Left colon (tissue), 2 donors: ENCODE data around the gene GRIN2A. TPM values are rescaled to one million over a fixed set of nuclear protein-coding genes. Genes with fewer than 3 reads are reported as not detected.

Source experiments
- ATAC-seq: fragments of 200-7000 bp; cut with Tn5 transposase; one replicate; pipeline ENCODE4 v1.9.1; 2020; ENCODE audit warnings: mild to moderate bottlenecking, moderate library complexity
- DNase-seq, 2 donors: peaks; one replicate each; pipeline ENCODE4 v3.0.0-alpha.2; 2020
- intact Hi-C, 2 donors: fragments of 100-400 bp; cut with DNase I in 1 of 2; cut with micrococcal nuclease in 1 of 2; formaldehyde crosslinking; loops; one replicate each; pipeline versions ENCODE4 v1.11.2 to v1.14.0; 2022; cut with DNase I, micrococcal nuclease
- total RNA-seq, 2 donors: library from RNA; stranded (reverse); fragmentation: NEBNext Ultra II Directional; extraction: Animal tissue kit (Norgen Biotek cat#: 25700); gene quantifications; one replicate each; pipeline ENCODE4 v1.2.1, GENCODE V29; 2021
- donor health status: DM: no; HTN: no; CAD: no.
- donor health status: DM: yes; HTN: yes; CAD: no.

Gene GRIN2A
- total RNA-seq, 2 donors from 2014 or later = 0.24 to 0.78 TPM

DNA sequence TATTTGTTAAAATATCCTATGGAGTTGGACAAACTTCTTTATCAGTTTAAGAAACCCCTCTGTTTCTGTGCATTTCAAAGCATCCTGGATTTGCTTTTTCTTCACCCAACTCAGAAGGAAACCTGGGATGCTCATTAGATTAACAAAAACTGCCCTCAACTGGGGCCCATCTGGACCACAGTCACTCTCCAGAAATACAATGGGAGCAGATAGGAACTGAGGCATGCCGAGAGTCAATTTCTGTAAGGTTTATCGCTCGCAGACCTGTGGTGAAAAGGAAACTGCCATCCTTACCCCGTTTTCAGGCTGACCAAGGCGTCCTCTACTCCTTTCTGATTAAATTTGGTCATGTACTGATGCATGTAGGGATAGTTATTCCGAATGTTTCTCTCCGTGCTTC is 360.3 kb downstream of the GRIN2A start:
- intact Hi-C loops = no loop called here
- ATAC-seq = no peak
- no peak for DNase-seq

DNA sequence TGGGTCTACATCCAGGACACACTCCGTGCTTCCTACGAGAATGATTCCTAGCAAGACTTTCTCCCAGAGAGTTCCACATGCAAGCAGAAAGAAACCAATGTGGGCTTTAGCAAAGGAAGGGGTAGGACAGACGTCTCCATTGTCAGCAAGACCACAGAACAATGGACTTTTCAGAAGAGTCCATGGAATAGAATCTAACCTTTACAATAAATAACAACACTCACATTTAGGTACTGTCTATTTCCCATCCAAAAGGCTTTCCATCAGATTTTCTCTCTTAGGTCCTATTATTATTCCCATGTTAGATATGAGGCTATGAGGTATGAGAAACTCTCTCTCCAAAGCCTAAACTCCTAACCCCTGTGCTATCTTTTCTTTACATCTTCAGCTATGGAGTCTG is 360.9 kb downstream of the GRIN2A start:
- intact Hi-C loops = no loop called here
- DNase-seq (no peak), ATAC-seq (no peak)

DNA sequence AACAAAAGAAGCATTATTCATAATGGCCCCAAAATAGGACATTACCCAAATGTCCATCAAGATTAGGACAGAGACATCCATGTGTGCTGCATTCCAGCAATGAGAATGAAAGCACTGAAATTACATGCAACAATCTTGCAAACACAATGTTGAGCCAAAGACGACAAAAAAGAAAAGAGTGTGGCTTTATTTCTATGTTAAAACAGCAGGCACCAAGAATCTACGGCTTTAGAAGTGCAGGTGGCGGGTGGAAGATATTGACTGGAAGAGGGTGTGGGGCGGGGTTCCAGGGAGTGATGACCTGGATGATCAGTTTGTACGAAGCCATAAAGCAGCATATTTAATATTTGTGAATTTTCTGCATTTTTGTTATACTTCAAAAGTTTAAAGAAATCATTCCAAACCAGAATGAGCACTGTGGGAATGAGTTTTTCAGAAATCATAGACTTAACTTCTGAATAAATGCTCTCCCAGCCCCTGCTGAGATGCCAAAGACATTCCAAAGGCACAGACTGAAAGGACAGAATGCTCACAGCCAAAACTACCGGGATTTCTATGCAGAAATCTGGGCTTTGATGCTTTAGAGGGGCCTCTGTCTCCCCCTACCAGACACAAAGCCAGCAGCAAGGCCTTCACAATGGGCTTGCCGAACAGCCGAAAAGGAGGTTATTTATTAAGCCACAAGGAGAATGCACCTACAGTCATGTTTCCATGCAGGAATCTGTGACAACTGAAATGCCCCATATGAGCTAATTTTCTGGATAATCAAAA is 361.6 kb downstream of the GRIN2A start:
- DNase-seq (no peak), ATAC-seq (no peak)
- intact Hi-C loops = no loop called here

DNA sequence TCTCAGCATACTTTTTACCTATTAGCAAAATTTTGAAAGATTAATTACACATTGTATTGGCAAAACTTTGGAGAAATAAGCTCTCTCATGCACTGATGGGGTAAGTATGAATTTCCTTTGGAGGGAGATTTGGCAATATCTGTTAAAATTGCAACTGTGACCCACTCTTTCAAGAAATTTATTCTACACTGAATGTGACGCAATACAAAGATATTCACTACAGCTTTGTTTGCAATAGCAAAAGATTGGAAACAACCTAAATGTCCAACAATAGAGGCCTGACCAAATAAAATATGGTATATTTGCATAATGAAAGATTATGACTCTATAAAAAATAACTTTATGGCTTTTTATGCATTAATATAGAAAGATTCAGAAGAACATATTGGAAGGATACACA is 363.5 kb downstream of the GRIN2A start:
- DNase-seq (no peak), ATAC-seq (no peak)
- intact Hi-C loops = no loop called here

DNA sequence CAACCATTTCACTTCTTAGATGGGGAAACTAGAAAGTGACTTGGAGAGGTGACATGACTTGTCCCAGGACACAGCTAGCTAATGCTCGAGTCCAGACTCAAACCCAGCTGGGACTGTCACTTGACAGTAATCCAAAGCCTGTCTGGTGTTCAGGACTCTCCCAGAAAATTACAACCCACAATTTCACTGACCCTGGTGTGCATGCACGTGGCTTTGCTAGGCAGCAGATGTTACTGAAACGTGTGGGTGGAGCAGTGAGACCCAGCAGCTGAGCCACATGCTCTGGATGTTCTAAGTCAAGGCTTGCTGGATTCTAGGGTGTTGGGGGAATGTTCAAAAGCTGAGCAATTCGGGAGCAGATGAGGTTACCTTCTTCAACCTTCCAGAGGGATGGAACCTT is 364.6 kb downstream of the GRIN2A start:
- no peak for DNase-seq
- intact Hi-C loops = no loop called here
- no peak for ATAC-seq

DNA sequence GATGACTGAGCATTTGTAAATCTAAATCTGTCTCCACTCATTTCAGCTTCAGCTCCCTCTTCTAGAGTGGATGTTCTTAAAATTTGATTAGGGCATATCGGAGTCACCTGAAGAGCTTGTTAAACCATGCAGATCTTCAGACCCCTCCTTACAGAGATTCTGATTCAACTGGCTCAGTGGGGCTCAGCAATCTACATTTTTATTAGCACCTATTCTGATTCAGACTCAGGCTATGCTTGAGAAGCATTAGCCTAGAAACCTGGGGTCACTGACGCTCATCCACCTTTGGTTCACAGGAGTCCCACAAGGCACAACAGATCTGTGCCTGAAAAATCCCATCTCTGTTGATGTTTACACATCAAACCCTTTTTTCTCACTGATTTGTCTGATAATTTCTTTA is 365.6 kb downstream of the GRIN2A start:
- ATAC-seq (no peak), DNase-seq (no peak)
- intact Hi-C loops = no loop called here

DNA sequence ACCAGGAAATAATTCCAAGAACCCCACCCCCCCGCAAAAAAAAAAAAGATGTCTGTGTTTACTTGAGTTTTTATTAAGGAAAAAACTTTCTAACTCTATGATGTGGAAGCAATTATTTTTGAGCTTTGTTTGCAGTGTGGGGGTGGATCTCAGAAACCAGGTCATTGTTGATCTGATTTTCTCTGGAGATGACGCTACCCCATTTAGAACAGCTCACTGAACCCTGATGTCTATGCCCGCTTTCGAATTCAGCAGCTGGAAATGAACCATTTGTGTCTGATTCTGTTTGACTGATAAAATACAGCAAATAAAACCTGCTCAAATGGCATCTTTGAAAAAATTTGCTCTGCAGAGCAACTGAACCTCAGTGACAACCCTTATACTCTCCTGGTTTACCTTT is 368.6 kb downstream of the GRIN2A start:
- intact Hi-C loops = no loop called here
- no peak for DNase-seq
- ATAC-seq = no peak

DNA sequence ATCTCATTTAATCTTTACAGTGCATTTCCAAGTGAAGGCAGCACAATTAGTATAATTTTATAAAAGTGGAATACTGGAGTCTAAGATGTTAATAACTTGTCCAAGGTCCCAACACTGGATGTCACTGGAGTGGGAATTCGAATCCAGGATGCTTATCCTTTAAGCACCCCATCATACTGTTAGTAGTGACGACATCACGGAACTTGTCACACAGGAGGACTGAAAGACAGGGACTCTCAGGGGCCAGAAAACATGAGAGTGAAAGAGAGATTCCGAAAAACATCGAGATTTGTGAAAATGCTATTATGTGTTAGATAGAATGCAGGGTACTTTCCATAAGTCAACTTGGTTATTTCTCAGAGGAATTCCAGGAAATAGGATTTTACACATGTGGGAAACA is 374.0 kb downstream of the GRIN2A start:
- intact Hi-C loops = no loop called here
- DNase-seq = no peak
- ATAC-seq = no peak

DNA sequence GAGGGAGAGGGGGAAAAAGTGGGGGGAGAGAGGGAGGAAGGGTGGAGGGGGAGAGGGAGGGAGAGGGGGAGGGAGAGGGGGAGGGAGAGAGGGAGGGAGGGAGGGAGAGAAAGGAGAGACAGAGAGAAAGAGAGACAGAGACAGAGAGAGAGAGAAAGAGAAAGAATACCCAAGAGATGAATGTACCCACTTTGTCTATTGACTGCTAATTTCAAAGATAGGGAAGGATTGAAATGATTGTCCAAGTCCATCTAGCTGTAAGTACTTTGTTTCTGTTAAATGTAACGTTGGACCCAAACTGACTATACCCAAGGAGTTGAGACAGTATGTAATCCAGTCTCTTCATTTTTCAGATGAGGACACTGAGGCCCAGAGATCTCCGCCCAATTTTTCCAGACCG is 374.9 kb downstream of the GRIN2A start:
- DNase-seq = no peak
- intact Hi-C loops = no loop called here
- ATAC-seq = no peak

DNA sequence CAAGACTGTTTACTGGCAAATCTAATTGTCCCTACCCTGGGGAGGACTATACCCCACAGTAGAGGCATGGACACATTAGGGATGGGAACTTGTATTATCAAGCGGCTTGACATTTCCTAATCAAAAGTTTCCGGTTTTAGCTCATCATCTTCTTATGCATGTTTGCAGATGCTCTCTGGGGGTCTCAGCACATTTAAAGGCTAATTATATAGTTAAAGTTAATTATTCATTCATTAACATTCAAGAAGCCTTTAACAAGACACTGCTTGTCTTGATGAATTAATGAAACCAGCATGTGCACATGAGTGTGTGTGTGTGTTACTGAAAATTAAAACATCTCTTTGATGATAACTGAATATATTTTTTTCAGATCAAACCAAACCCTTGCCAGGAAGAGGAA is 377.1 kb downstream of the GRIN2A start:
- intact Hi-C loops = no loop called here
- DNase-seq = no peak

DNA sequence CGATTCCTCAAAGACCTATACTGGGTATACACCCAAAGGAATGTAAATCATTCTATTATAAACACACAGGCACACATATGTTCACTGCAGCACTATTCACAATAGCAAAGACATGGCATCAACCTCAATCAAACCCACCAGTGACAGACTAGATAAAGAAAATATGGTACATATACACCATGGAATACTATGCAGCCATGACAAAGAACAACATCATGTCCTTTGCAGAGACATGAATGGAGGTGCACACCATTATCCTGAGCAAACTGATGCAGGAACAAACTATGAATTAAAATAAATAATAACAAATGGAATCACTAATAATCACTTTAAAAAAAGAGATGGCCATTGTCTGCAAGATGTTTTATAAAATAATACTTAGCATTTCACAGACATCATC is 380.1 kb downstream of the GRIN2A start:
- DNase-seq = no peak
- intact Hi-C loops = no loop called here
- no peak for ATAC-seq

More for the DNA sequence above, 377.1 kb downstream of the GRIN2A start:
- no peak for ATAC-seq

DNA sequence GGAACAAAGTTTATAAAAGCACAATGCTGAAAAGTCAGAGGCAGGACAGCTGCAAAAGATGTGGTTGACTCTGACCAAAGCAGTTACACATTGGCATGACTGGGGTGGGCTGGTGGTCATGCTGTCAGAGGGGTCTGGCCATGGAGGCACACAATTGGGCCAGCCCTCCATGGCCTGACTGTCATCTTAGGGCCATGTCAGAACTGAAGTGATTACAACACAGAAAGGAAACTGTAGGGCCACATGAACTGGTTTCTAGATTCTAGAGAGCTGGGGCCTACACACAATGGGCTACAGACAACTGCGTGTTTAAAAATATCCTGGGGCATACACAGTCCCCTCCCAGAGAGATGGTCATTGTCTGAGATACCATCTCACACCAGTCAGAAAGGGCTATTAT is 380.6 kb downstream of the GRIN2A start:
- no peak for ATAC-seq
- DNase-seq = no peak
- intact Hi-C loops = no loop called here

DNA sequence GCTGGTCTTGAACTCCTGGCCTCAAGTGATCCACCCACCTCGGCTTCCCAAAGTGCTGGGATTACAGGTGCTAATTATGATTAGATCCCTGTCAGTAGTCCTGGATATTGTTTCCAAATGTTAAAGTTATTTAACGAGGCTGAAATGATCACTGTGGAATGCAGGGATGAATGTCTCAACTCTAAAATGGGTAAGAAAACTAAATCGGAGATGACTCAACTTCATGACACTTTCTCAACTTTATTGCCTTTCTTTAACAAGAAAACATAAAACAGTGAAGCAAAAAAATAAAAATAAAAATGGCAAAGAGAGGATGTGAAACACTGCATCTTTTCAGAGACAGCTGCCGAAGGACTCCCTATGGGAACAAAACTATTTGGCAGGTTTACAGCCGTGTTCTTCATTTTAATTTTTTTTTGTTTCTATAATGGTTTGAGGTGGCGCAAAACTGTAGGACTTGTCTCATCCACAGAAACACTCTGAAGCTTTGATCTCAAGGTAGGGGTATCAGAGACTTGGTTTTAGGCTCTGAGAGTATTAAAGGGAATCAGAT is 382.0 kb downstream of the GRIN2A start:
- no peak for ATAC-seq
- intact Hi-C loops = no loop called here
- no peak for DNase-seq

DNA sequence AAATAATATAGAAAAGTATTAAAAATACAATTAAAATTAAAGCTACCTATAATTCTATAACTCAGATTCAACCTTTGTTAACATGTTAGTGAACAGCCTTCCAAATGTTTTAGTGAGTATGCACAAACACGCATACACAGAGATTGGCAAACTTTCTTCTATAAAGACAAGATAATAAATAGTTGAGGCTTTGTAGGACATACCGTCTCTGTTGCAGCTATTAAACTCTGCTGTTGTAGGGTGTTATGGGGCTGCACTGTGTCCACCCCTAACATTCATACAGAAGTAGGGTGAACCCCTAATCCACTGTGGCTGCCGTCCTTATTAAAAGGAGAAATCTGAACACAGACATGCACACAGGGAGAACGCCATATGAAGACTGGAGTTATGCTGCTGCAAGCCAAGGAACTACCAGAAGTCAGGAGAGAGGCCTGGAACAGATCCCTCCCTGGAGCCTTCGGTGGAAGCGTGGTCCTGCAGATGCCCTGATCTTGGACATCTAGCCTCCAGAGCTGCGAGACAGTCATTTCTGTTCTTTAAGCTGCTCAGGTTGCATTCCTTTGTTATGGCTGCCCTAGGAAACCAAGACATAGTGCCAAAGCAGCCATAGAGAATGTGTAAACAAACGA is 383.2 kb downstream of the GRIN2A start:
- DNase-seq (no peak), ATAC-seq (no peak)
- intact Hi-C loops = no loop called here

DNA sequence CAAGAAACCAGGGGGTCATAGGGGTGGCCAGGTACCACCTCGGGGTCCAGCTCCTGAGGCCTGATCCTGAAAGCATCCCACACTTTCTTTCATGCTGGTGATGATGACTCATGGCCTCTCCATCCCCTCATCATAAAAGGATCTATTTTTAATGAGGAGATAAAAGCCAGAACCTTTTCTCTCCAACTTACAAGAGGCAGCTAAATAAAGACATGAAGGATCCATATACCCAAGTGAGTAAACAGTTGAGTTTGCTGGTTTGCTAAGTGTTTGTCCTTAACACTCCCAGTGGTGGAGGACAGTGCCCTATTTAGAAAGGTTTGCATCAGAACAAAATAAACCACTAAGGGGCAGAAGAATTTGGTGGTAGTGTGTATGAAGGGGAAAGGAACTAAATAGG is 383.8 kb downstream of the GRIN2A start:
- ATAC-seq = no peak
- DNase-seq = no peak
- intact Hi-C loops = no loop called here

DNA sequence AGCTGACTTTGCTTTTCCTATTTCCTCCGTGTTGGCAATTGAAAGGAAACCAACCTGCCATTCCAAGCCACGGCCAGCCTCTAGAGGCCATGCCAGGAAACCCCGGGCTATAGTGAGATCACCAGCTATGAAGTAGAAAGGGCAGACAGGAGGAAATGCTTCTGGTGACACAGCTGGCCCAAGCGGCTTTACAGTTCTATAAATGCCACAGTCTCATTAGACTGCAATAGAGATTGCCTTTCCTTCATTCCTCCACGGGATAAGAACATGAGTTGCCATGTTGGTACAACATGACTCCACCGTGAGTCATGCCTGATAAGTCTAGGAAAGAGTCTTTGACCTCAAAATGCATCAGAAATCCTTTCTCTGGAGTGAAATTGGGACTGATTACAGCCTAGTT is 384.9 kb downstream of the GRIN2A start:
- ATAC-seq = no peak
- DNase-seq = no peak
- intact Hi-C loops = no loop called here

DNA sequence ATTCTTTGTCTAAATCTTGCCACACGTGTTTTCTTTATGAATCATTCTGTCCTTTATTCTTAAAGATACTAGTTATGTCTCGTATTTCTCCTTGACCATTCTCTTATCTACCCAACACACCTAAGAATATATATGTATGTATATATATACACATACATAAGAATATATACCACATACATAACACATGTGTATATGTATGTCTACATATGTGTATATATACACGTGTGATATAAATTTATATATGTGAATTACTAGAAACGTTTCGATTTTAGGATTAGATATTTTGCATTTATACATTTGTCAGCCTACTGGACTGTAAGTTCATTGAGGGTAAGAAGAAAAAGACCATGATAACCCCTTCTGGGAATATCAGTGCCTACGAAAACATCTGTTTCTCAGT is 388.6 kb downstream of the GRIN2A start:
- DNase-seq (no peak), ATAC-seq (no peak)
- intact Hi-C loops = no loop called here

DNA sequence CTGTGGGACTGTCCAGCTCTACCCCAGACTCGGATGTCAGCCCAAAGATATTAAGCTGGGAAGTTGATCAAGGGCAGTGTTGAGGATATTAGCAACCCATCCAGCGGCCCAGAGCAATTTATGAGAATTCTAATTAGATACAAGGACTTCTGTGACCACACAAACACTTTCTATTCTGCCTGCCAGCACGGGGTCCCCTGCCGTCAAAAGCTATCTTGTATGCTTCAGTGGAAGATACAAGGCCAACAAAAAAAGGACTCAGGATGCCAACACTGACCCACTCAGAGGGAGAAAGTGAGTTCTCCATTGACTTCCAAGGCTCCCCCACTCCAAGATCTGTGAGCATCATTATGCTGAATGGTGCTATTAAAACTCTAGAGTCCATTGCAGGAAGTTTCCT is 390.7 kb downstream of the GRIN2A start:
- no peak for DNase-seq
- intact Hi-C loops = no loop called here
- no peak for ATAC-seq

DNA sequence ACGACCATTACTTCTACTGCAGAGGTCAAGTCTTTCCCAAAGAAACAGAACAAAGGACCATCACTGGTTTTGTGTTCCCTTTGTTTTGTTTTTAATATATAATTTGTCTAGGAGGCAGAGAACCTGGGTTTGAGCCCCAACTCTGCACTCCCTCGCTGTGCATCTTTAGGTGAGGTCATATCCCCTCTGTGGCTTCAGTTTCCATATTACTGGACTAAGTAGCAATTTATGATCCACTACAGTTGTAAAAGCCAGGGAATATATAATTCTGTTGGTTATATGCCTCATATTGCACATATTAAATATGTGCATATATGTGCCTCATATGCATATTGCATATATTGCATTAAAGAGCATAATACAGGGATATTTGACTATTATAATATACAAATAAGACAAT is 392.0 kb downstream of the GRIN2A start:
- intact Hi-C loops = no loop called here
- ATAC-seq (no peak), DNase-seq (no peak)

DNA sequence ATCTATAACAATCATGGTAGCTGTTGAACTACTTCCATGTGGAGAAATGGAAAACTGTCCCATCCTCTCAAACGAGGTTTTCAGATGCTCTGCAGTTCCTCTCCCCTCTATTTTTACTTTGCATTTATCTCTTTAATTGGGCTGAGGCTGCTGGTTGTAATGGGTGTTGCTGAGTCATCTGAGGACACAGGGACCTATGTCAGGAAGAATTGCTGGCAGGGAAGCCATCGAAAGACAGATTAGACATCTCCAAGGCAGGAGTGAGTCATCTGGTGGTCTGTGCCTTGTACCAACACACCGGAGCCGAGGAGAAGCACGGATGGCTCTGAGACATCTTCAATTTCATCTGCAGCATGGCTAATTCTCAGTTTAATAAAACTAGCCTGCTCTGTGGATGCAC is 394.5 kb downstream of the GRIN2A start:
- ATAC-seq (no peak), DNase-seq (no peak)
- intact Hi-C loops = no loop called here

DNA sequence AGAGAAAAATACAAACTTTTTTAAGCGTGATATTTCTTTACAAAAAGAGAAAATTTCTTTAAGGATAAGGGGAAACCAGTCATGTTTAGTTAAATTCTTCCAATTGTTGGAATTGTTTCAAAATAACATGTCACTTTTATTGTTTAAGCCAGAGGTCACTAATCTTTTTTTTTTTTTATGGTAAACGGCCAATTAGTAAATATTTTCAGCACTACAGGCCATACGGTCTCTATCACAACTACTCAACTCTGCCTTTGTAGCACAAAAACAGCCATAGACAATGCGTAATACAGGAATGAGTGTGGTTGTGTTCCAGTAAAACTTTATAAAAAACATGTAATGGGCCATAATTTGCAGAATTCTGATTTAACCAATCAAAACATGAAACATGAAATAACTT is 401.4 kb downstream of the GRIN2A start:
- intact Hi-C loops = no loop called here
- ATAC-seq (no peak), DNase-seq (no peak)
